GM12874 (cell line): Measurements from ENCODE around the gene CASQ2.

Experiments used
- TF ChIP-seq, protein P1 (sequence below): IDR thresholded peaks from 2 replicates; pipeline ENCODE4 v1.5.1; 2011; ENCODE audit warnings: low read depth, mild to moderate bottlenecking, control low read depth, low read length, moderate library complexity; ENCODE audit not compliant: insufficient read depth

The CASQ2 gene

DNA sequence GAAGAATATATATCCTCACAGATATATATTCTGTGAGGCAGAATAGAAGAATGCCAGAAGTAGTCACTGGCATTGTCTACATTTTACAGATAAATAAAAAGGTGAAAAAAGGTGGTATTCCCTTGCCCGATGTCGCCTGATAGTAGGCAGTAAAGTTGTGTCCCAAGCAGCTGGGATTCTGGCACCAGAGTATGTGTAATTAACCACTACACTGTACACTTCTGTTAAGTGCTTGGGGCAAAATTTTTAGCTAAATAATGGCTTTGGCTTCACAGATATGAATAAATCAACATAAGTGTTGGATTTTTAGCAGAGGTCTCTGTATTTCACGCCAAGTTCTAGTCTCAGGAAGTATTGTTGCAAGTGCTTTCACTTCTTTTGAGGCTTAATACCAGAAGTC is 13.3 kb upstream of the CASQ2 start:
- TF ChIP-seq, protein P1, sequence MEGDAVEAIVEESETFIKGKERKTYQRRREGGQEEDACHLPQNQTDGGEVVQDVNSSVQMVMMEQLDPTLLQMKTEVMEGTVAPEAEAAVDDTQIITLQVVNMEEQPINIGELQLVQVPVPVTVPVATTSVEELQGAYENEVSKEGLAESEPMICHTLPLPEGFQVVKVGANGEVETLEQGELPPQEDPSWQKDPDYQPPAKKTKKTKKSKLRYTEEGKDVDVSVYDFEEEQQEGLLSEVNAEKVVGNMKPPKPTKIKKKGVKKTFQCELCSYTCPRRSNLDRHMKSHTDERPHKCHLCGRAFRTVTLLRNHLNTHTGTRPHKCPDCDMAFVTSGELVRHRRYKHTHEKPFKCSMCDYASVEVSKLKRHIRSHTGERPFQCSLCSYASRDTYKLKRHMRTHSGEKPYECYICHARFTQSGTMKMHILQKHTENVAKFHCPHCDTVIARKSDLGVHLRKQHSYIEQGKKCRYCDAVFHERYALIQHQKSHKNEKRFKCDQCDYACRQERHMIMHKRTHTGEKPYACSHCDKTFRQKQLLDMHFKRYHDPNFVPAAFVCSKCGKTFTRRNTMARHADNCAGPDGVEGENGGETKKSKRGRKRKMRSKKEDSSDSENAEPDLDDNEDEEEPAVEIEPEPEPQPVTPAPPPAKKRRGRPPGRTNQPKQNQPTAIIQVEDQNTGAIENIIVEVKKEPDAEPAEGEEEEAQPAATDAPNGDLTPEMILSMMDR = no peak

DNA sequence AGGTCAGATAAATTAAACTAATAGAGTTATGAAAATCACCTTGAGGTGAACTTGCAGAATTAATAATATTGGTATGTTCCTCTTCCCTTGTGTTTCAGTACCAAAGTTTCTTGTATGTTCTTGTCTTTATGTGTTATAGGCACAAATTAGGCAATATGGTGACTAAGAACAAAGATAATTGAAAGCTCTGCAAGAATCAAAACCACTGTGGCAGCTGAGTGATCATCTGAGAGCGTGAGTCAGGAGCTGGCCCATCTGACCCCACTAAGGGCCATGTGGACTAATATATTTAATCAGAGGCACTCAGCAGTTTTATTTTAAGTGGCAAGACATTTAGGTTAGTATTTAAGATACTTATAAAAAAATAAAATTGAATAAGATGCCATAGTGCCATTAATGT is 12.8 kb upstream of the CASQ2 start:
- TF ChIP-seq, protein P1 = no peak

DNA sequence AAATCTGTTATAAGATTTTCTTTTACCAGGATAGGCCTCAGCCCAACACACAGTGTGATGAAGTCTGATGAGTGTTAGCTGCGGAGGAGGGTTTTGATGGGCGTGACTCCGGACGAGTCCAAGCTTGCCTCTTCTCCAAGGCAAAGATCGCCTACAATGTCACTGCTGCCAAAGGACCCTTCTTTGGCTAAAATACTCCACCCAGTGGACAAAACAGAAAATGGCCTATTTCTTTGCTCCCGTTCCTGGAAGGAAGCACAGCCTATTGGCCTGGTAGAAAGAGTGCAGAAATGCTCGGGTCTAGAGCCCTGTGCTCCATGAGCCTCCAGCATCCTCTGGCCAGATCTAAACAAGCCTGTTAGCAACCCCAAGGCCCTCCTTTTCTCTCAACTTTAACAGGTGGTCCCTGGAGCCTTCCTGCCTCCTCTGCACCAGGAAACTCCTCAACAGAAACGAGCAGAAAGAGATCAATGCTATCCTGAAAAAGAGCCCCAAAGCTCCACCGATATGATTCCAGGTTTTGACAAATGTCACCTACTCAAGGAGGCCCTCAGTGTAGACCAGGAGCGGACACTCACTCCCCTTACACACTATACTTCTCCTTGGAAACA is 3.4 kb upstream of the CASQ2 start:
- TF ChIP-seq, protein P1 = peak; percentile 67

DNA sequence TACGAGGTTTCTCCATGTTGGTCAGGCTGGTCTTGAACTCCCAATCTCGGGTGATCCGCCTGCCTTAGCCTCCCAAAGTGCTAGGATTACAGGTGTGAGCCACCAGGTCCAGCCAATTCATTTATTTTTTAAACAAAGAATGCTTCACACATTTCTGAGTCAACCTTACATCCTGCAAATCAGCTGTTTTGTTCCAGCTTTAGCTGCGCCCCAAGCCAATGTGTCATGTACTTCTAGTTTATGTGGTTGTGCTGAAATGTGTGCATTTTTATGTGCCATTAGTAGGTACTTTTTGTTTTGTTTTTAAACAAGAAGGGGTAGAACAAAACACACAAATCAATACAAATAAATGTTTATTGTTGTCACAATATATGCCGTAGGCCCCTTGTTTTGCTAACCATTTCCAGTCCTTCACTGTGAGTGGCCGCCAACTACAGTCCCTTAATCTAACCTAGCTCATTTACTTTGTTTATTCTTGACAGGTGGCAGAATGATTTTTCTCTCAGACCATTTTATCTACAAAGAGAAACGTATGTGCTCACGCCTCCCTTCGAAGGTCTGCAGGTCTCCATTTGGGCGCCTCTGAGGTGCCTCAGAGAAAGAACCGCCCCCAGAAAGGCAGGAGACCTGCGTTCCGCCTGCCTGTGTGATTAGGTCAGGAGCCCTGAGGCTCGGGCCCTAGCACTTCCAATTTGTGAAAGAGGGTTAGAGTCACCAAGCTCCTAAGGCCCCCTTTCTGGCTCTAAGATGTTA is 2.8 kb upstream of the CASQ2 start:
- TF ChIP-seq, protein P1 = no peak

DNA sequence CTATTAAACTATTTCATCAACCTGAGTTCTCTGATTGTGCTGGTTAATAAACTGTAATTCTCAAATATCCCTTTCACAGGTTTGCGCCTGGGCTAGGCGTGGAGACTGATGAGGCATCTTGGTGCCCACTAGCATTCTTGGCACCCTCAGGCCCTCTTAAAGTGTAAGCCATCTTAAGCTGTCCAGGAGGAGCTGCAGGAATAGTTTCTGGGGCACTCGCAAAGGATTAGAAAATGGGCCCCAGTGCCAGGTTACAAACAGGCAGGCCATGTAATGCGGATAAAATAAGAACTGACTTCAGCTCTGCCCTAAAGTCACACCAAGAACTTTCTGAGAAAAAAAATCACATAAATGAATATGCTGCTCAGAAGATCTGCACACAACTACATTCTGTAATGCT is 1.1 kb downstream of the CASQ2 start:
- TF ChIP-seq, protein P1 = no peak

DNA sequence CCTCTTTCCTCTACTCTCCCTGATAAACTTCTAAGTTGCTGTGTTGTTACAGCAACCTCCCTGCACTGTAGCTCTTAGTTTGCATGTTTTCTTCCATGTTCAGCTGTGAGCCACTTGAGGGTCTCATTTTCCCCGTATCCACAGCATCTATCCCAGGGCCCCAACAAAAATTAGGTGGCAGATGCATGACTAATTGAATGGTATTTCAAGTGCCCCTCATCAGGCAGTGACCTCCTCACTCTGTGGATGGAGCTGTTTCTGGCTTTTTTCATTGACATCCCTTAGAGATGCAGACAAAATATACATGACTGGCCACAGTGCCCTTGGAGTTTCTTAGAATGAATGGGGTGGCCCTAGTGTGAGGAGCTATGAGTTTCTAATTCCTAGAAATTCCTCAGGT is 3.4 kb downstream of the CASQ2 start:
- TF ChIP-seq, protein P1 = no peak

DNA sequence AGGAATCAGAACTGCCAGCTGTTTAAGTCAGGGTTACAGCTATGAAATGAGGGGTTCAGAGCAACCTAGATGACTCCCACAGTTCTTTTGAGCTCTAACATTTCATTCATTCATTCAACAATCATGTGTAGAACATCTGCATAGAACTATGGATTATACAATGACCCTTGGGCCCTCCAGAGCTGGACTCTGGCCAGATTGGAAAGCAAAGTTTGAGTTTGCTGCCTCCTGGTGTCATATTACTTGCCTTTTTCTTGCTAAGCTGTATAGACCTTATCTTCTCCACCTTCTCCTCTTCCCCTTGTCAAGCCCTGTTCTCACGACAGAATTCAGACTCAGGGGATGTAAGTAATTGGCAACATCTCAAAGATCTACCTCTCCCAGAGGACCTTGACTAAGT is 4.0 kb downstream of the CASQ2 start:
- TF ChIP-seq, protein P1 = peak; percentile 21; the same call in 1 of the 2 replicates
